KOPT-K1 (cell line): ENCODE measurements around the gene PLCH1.
"Not testable (repeated sequence)": the region's sequence is repeated elsewhere in the genome, so short reads cannot be mapped to it uniquely, and the experiment has no call there.

Experiments used
- H3K27ac ChIP-seq: fragments of 200-600 bp; sonication (generic); 2 replicates; pipeline ENCODE4 v1.5.1; 2016; ENCODE audit warnings: antibody characterized with exemption, mild to moderate bottlenecking, low read depth, low read length; ENCODE audit not compliant: poor library complexity, severe bottlenecking
- H3K36me3 ChIP-seq: fragments of 200-600 bp; sonication (generic); 2 replicates; pipeline ENCODE4 v1.5.1; 2017; ENCODE audit warnings: antibody characterized with exemption, mild to moderate bottlenecking, low read length, moderate library complexity; ENCODE audit not compliant: insufficient read depth
- H3K9me3 ChIP-seq: fragments of 200-600 bp; sonication (generic); 2 replicates; pipeline ENCODE4 v1.5.1; 2017; ENCODE audit warnings: antibody characterized with exemption, low read length, mild to moderate bottlenecking; ENCODE audit not compliant: insufficient read depth, poor library complexity, severe bottlenecking

Gene PLCH1

DNA sequence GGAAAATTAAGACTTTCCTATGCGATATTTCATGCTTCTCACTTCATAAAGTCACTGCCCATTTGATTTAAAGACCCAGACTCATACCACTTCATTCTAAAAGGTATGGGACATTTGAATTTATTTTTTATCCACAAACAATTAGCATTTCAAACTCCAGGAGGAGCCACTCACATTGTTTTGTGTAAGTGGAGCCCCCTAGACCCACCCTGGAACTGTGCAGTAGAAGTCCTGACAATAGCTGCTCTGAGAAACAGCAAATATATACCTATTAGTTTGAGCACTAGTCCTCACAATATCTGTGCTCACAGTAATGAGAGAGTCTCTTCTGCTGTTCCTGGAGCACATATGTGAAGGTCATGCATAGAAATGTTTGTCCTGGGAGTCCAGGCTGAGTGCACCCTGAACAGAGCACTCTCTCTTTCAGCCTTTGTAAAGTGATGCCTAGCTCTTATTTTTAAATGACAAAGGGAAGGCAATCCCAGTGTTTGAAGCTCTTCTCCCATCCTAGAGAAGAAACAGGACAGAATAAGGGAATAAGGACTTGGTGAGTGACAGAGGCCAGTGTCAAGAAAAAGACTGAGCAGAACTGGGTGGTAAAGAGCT lies 323.9 kb downstream of the PLCH1 start:
- H3K9me3 ChIP-seq: no peaks in the 10 kb centered on the region
- H3K36me3 ChIP-seq: no peaks in the 10 kb centered on the region
- H3K27ac ChIP-seq: no peak overlapping the region

DNA sequence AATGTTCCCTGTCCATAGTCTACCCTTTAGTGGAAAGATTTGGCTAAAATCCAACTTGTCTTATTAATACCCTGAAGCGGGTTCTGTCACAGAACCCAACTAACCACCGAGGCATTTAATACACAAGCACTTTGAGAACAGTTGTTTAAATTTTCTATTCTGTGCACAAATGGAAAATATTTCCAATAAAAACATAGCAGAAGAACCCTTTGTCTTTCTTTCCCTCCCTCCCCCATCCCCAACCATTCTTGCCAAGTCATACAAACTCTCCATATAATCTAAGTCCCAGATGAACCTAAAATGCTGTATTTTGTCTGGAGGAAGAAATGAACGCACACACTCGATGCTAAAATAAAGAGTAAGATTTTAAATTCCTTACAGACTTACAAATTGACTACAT lies 324.5 kb downstream of the PLCH1 start:
- H3K27ac ChIP-seq: no peak overlapping the region

DNA sequence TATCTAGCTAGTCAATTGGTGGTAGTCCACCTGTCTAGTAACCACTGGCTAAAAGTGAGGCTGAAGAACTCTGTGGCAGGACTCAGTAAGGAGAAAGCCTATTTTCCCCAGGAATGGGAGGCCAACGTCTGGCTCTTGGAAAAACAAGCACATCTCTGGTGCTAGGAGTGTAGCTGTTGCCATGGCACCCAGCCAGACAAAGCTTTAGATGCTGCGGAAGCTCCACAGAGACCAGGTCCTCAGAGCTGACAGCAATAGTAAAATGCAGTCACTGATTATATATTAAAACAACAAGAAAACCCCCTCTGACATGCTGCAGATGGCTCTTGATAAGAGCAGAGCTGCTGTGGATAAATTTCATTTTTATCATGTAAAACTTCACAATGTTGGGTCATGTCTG lies 326.5 kb downstream of the PLCH1 start:
- Histone ChIP-seq H3K27ac (no peak overlapping the region), H3K36me3 (no peaks in the 10 kb centered on the region), H3K9me3 (no peaks in the 10 kb centered on the region)

More for the DNA sequence above, 324.5 kb downstream of the PLCH1 start:
- Histone ChIP-seq H3K36me3 (no peaks in the 10 kb centered on the region), H3K9me3 (no peaks in the 10 kb centered on the region)

DNA sequence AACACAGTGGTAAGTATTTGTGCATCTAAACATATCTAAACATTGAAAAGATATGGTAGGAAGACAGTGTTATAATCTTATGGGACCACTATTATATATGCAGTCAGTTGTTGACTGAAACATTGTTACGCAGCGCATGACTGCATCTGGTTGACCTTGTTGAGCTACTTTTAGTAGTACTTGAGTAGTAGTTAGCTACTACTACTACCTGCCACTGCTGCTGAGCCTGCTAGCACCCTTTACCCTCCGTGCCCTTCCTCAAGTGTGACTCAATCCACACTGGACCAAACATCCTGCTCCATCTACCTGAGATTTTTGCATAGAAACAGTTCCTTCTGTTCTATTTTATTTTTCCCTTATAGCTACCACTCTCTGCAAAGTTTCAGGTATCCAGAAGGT lies 327.8 kb downstream of the PLCH1 start:
- Histone ChIP-seq H3K27ac (no peak overlapping the region), H3K36me3 (no peaks in the 10 kb centered on the region), H3K9me3 (no peaks in the 10 kb centered on the region)

- Histone ChIP-seq H3K27ac (no peak overlapping the region), H3K36me3 (no peaks in the 10 kb centered on the region), H3K9me3 (no peaks in the 10 kb centered on the region)
These were observed 328.3 kb downstream of the PLCH1 start for GRCh38 chr3:155416500-155417118.

DNA sequence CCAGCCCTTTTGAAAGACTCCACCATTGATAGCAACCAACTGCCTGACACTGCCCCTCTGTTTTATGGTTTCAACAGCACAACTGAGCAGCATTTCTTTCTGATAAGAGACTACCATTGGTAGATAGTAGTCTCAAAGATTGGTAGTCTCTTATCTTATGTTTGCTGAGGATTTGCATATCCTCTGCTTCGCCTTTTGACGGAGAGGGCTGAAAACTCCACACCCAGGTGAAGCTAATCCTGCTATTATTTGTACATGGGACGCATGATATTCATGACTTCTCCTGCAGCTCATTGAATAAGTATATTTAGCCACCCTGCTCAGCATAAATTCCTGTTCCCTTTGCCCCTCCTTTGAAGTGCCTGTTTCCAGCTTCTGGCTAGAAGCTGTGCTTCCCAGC lies 332.0 kb downstream of the PLCH1 start:
- no peaks in the 10 kb centered on the region for H3K36me3 ChIP-seq
- no peak overlapping the region for H3K27ac ChIP-seq
- H3K9me3 ChIP-seq: no peaks in the 10 kb centered on the region

- Histone ChIP-seq H3K36me3 (no peaks in the 10 kb centered on the region), H3K9me3 (no peaks in the 10 kb centered on the region), H3K27ac (no peak overlapping the region)
These were observed 333.2 kb downstream of the PLCH1 start for GRCh38 chr3:155411500-155412223.

DNA sequence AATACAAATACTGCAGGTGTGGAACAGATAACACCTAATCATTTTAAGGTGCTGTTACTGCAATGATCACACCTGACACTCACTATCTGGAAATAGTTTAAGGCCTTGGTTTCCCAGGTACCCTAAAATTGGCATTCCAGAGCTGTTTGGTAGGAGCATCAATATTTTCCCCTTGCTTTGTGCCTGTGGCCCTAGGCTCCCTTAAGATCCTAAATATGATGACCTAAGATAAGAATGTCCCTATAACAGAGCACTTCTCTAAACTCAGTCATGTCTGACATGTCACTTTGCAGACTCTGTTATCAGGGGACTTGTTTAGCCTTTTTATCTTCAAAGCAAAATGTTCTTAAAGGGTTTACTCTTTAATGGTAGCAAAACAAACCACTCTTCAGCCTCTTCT lies 335.5 kb downstream of the PLCH1 start:
- Histone ChIP-seq H3K27ac (no peak overlapping the region), H3K36me3 (no peaks in the 10 kb centered on the region), H3K9me3 (no peaks in the 10 kb centered on the region)

DNA sequence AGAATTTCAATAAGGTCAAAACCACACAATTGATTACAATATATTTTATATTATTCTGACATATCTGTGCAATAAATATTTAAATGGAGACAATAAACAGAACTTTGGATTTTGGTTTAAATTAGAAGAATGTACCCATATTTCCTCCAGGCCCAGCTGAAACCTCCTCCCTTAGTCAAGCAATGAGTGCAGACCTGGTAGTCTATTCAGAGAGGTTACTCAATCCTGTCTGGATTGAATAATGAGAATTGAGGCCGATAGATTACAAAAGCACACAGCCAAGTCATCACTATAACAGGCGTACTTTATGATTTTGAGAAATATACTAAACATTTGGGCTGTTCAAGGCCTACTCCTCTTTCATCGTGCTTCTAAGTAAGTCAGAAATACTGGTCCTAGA lies 336.9 kb downstream of the PLCH1 start:
- Histone ChIP-seq H3K27ac (no peak overlapping the region), H3K9me3 (no peaks in the 10 kb centered on the region), H3K36me3 (no peaks in the 10 kb centered on the region)

DNA sequence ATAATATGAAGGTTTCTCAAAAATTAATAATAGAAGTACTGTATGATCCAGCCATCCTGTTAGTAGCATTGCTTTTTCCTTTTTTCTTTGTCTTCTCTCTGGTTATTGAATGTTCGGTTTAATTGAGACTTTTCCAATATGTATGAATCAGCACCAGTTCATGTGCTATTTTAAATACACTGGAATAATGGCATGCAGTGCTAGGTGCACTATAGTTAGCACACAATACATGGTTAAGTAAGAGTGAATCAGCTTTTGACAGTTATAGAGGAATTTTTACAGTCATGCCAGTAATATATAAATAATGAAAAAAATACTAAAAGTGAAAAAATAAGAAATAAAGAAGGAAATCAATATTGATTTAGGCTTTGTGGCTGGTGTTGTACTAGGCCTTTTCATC lies 337.5 kb downstream of the PLCH1 start:
- H3K36me3 ChIP-seq: no peaks in the 10 kb centered on the region
- no peaks in the 10 kb centered on the region for H3K9me3 ChIP-seq
- H3K27ac ChIP-seq: no peak overlapping the region

DNA sequence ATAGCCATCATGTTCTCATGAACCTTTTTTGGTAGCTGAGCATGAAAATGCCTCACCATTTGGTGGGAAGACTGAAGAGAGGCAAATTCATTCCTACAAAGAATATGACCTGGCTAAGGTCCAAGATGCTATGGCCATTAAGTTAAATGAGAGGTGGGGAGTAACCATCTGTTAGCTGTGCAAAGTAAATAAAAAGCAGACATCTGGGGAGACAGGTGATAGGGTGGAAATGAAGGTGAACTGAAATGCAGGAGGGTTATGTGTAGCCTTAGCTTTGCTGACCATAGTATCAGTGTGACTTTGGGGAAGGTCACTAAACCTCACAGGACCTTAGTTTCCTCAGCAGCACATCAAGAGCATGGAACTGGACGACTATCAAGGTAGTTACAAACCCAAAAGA lies 340.4 kb downstream of the PLCH1 start:
- Histone ChIP-seq H3K27ac (no peak overlapping the region), H3K36me3 (no peaks in the 10 kb centered on the region), H3K9me3 (no peaks in the 10 kb centered on the region)

DNA sequence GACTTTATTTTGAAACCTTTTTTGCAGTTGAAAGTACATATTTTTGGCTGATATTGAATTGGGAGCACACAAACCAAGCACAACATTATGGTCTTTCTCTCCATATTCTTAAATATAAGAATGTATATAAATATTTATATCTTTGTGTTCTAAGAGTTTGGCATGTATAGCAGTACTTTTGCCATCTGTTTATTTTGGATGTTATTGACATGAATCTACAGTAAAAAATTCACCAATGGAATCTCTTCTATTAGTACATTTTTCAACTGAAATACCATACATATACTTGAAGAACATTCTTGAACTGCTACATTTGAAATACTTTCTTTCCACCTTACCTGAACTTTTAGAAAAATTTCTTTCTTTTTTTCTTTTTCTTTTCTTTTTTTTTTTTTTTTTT lies 342.2 kb downstream of the PLCH1 start:
- Histone ChIP-seq H3K9me3 (no peaks in the 10 kb centered on the region), H3K27ac (no peak overlapping the region), H3K36me3 (no peaks in the 10 kb centered on the region)

- H3K36me3 ChIP-seq: no peaks in the 10 kb centered on the region
- H3K27ac ChIP-seq: no peak overlapping the region
- no peaks in the 10 kb centered on the region for H3K9me3 ChIP-seq
These were observed 346.8 kb downstream of the PLCH1 start for GRCh38 chr3:155398046-155398445.

DNA sequence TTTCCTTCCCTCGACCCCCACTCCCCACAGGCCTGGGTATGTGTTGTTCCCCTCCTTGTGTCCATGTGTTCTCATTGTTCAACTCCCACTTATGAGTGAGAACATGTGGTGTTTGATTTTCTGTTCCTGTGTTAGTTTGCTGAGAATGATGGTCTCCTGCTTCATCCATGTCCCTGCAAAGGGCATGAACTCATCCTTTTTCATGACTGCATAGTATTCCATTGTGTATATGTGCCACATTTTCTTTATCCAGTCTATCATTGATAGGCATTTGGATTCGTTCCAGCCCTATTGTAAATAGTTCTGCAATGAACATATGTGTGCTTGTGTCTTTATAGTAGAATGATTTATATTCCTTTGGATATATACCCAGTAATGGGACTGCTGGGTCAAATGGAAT lies 350.0 kb downstream of the PLCH1 start:
- not testable (repeated sequence) for H3K27ac ChIP-seq, H3K9me3 ChIP-seq, H3K36me3 ChIP-seq

DNA sequence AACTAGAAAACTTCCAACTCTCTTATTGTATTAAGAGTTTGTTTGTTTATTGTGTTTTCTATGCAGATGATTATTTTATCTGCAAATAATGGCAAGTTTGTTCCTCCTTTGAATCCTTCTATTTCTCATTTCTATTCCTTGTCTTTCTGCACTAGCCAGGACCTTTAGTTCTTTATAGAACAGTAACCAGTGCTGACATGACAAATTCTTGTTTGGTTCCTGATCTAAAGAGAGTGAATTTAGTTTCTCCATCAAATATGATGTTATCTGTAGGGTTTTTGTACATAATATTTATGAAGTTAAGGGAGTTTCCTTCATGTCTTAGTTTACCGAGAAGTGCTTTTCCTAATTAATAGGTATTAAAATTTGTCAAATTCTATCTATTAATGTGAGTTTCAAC lies 350.6 kb downstream of the PLCH1 start:
- H3K27ac ChIP-seq: no peak overlapping the region
- H3K9me3 ChIP-seq: no peaks in the 10 kb centered on the region
- no peaks in the 10 kb centered on the region for H3K36me3 ChIP-seq

- H3K36me3 ChIP-seq: no peaks in the 10 kb centered on the region
- no peak overlapping the region for H3K27ac ChIP-seq
- H3K9me3 ChIP-seq: no peaks in the 10 kb centered on the region
These were observed 351.6 kb downstream of the PLCH1 start for GRCh38 chr3:155393316-155393715.
